Measurements from ENCODE around the gene ZNF586.

- TF ChIP-seq POLR2A (IDR thresholded peaks at IDR 0.05; ENCODE audit: extremely low read depth, insufficient read length) (no peak), MAX (IDR thresholded peaks at IDR 0.05; ENCODE audit: low read depth, low read length) (no peak), MYC (IDR thresholded peaks at IDR 0.05; ENCODE audit: low read depth, low read length) (no peak)
- TF ChIP-seq, protein P1, sequence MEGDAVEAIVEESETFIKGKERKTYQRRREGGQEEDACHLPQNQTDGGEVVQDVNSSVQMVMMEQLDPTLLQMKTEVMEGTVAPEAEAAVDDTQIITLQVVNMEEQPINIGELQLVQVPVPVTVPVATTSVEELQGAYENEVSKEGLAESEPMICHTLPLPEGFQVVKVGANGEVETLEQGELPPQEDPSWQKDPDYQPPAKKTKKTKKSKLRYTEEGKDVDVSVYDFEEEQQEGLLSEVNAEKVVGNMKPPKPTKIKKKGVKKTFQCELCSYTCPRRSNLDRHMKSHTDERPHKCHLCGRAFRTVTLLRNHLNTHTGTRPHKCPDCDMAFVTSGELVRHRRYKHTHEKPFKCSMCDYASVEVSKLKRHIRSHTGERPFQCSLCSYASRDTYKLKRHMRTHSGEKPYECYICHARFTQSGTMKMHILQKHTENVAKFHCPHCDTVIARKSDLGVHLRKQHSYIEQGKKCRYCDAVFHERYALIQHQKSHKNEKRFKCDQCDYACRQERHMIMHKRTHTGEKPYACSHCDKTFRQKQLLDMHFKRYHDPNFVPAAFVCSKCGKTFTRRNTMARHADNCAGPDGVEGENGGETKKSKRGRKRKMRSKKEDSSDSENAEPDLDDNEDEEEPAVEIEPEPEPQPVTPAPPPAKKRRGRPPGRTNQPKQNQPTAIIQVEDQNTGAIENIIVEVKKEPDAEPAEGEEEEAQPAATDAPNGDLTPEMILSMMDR (IDR thresholded peaks at IDR 0.05; ENCODE audit: low read depth, low read length): no peak
Measured at GRCh38 chr19:57803265-57803593, 33.8 kb downstream of the ZNF586 start.

Data from NB4 (cell line).